Smooth muscle cell (in vitro differentiated cells): Measurements from ENCODE around the gene CBL. TPM values are rescaled to one million over a fixed set of nuclear protein-coding genes. Genes with fewer than 3 reads are reported as not detected.

Source experiments
- DNase-seq: peaks from one replicate; lab custom pipeline; 2025; ENCODE audit not compliant: unreplicated experiment; lab: John Stamatoyannopoulos, UW
- H2AFZ ChIP-seq: fragments of 200-600 bp; sonication (generic); 2 replicates; pipeline ENCODE4 v1.6.0; 2016; ENCODE audit warnings: antibody characterized with exemption, low read depth, mild to moderate bottlenecking
- H3F3A ChIP-seq: fragments of 200-600 bp; sonication (generic); 2 replicates; pipeline ENCODE4 v1.6.0; 2017; ENCODE audit warnings: antibody characterized with exemption, low read depth
- H3K27ac ChIP-seq: fragments of 200-600 bp; sonication (generic); 2 replicates; pipeline ENCODE4 v1.5.1; 2016; ENCODE audit warnings: low read depth, mild to moderate bottlenecking
- H3K27me3 ChIP-seq: fragments of 200-600 bp; sonication (generic); 2 replicates; pipeline ENCODE4 v1.6.1; 2016; ENCODE audit warnings: low read depth, mild to moderate bottlenecking
- H3K36me3 ChIP-seq: fragments of 200-600 bp; sonication (generic); 2 replicates; pipeline ENCODE4 v1.5.1; 2016; ENCODE audit warnings: low read depth
- H3K4me1 ChIP-seq: fragments of 200-600 bp; sonication (generic); 2 replicates; pipeline ENCODE4 v1.5.1; 2016; ENCODE audit warnings: low read depth
- H3K4me2 ChIP-seq: fragments of 200-600 bp; sonication (generic); 2 replicates; pipeline ENCODE4 v1.6.0; 2016; ENCODE audit warnings: mild to moderate bottlenecking
- H3K4me3 ChIP-seq: fragments of 200-600 bp; sonication (generic); 2 replicates; pipeline ENCODE4 v1.5.1; 2016; ENCODE audit warnings: mild to moderate bottlenecking
- H3K79me2 ChIP-seq: fragments of 200-600 bp; sonication (generic); 2 replicates; pipeline ENCODE4 v1.6.0; 2016; ENCODE audit warnings: low read depth, mild to moderate bottlenecking
- H3K9ac ChIP-seq: fragments of 200-600 bp; sonication (generic); 2 replicates; pipeline ENCODE4 v1.6.0; 2016; ENCODE audit warnings: low read depth
- H3K9me3 ChIP-seq: fragments of 200-600 bp; sonication (generic); replicated peaks from 2 replicates; pipeline ENCODE4 v1.5.1; 2016; ENCODE audit warnings: low read depth
- H4K20me1 ChIP-seq: fragments of 200-600 bp; sonication (generic); 2 replicates; pipeline ENCODE4 v1.6.0; 2016; ENCODE audit warnings: low read depth
- CTCF ChIP-seq: fragments of 200-600 bp; sonication (generic); IDR thresholded peaks from 2 replicates; pipeline ENCODE4 v1.5.1; 2017; ENCODE audit warnings: borderline replicate concordance, mild to moderate bottlenecking, antibody characterized with exemption; ENCODE audit not compliant: insufficient read depth, poor library complexity, severe bottlenecking
- WGBS: methylation state at CpG from one replicate; pipeline ENCODE4 v1.1.7; 2016; ENCODE audit warnings: low lambda C conversion rate; 5-methylcytosine and 5-hydroxymethylcytosine counted together
- polyA plus RNA-seq: library from polyadenylated mRNA; unstranded; fragments of >200 nt; fragmentation: Nextera tagmentation; extraction: Ambion mirVana; gene quantifications from 2 replicates; pipeline ENCODE4 v1.2.1, GENCODE V29; 2016
- total RNA-seq: library from RNA; depleted of rRNA; stranded (reverse); fragments of >200 nt; gene quantifications from 2 replicates; pipeline ENCODE4 v1.2.3, GENCODE V29; 2014

Gene CBL
- total RNA-seq (17.6 and 18.9 TPM in 2 replicates), polyA plus RNA-seq (5.0 and 5.7 TPM in 2 replicates)

- H3F3A ChIP-seq, result peaks cover 10% of the 10 kb centered on the region
- no peaks in the 10 kb centered on the region for H3K36me3 ChIP-seq
- H3K27me3 ChIP-seq, result no peaks in the 10 kb centered on the region
- peak within 1 kb of the TSS; percentile 97 for H2AFZ ChIP-seq
- WGBS, result 2% methylated on average over 42 of the region's 88 CpGs
- peak within 1 kb of the TSS; percentile 85 for H3K4me2 ChIP-seq
- peak; percentile 96 for DNase-seq
- H3K27ac ChIP-seq, result peak within 1 kb of the TSS; percentile 90
- peaks cover 41% of the 10 kb centered on the region for H4K20me1 ChIP-seq
- peak within 1 kb of the TSS; percentile 100 for H3K4me3 ChIP-seq
- peaks cover 47% of the 10 kb centered on the region for H3K79me2 ChIP-seq
- peaks cover 21% of the 10 kb centered on the region for H3K4me1 ChIP-seq
- peak within 1 kb of the TSS; percentile 90 for H3K9ac ChIP-seq
- TF ChIP-seq CTCF, result peak; percentile 85
- no peaks in the 10 kb centered on the region for H3K9me3 ChIP-seq
These were observed at the start of gene CBL for GRCh38 chr11:119205574-119206510. TSS of gene CBL (plus strand) at chr11:119206339. CDS start at chr11:119206418, 79 bp downstream.

GRCh38 chr11:119156496-119156895 lies 49.6 kb upstream of the CBL start:
- Histone ChIP-seq H3K4me2 (no peak overlapping the region), H3K79me2 (no peaks in the 10 kb centered on the region), H3K36me3 (no peaks in the 10 kb centered on the region), H3K27me3 (no peaks in the 10 kb centered on the region), H3K27ac (no peak overlapping the region), H3K4me1 (no peaks in the 10 kb centered on the region), H3K9ac (no peak overlapping the region), H3K4me3 (no peak overlapping the region), H2AFZ (no peak overlapping the region), H4K20me1 (no peaks in the 10 kb centered on the region), H3F3A (no peaks in the 10 kb centered on the region), H3K9me3 (no peaks in the 10 kb centered on the region)
- TF ChIP-seq CTCF, result no peak
- 89% methylated on average over 10 of the region's 10 CpGs for WGBS
- no peak for DNase-seq

GRCh38 chr11:119157063-119157462 lies 49.1 kb upstream of the CBL start:
- H3K4me3 ChIP-seq, result no peak overlapping the region
- H3K27ac ChIP-seq, result no peak overlapping the region
- no peak for DNase-seq
- H3K9me3 ChIP-seq, result no peaks in the 10 kb centered on the region
- H4K20me1 ChIP-seq, result no peaks in the 10 kb centered on the region
- no peaks in the 10 kb centered on the region for H3F3A ChIP-seq
- H3K27me3 ChIP-seq, result no peaks in the 10 kb centered on the region
- no peaks in the 10 kb centered on the region for H3K4me1 ChIP-seq
- H3K4me2 ChIP-seq, result no peak overlapping the region
- no peaks in the 10 kb centered on the region for H3K36me3 ChIP-seq
- TF ChIP-seq CTCF, result no peak
- no peak overlapping the region for H3K9ac ChIP-seq
- WGBS, result 66% methylated on average over 3 of the region's 3 CpGs
- H3K79me2 ChIP-seq, result no peaks in the 10 kb centered on the region
- no peak overlapping the region for H2AFZ ChIP-seq

DNA sequence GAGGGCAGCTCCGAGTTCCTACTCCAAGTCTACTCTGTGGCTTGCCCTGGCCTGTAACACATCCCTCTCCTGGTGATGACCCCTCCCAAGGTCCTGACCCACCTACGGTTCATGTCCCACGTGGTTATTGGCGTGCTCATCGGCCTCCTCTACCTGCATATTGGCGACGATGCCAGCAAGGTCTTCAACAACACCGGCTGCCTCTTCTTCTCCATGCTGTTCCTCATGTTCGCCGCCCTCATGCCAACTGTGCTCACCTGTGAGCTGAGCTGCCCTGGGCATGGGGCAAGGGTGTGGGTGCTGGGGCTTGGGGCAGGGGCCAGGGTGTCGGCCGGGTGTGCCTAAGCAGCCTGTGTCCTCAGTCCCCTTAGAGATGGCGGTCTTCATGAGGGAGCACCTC lies 47.7 kb upstream of the CBL start:
- no peaks in the 10 kb centered on the region for H3K27me3 ChIP-seq
- no peaks in the 10 kb centered on the region for H3K4me1 ChIP-seq
- no peak overlapping the region for H3K9ac ChIP-seq
- no peak overlapping the region for H3K27ac ChIP-seq
- H3K4me2 ChIP-seq, result no peak overlapping the region
- no peaks in the 10 kb centered on the region for H3K9me3 ChIP-seq
- TF ChIP-seq CTCF, result no peak
- no peak overlapping the region for H3K4me3 ChIP-seq
- no peaks in the 10 kb centered on the region for H3F3A ChIP-seq
- WGBS, result 95% methylated on average over 13 of the region's 13 CpGs
- H4K20me1 ChIP-seq, result no peaks in the 10 kb centered on the region
- no peak for DNase-seq
- no peaks in the 10 kb centered on the region for H3K79me2 ChIP-seq
- H3K36me3 ChIP-seq, result no peaks in the 10 kb centered on the region
- H2AFZ ChIP-seq, result no peak overlapping the region
